HEK293 (cell line): ENCODE data around the gene WDTC1.

ENCODE experiments used
- KLF17 ChIP-seq: fragments of 450-650 bp; formaldehyde crosslinking; IDR thresholded peaks from 2 replicates; pipeline ENCODE4 v1.5.1; 2016; ENCODE audit warnings: missing biosample characterization, missing genetic modification characterization
- REST ChIP-seq: fragments of 450-650 bp; formaldehyde crosslinking; IDR thresholded peaks from 2 replicates; pipeline ENCODE4 v1.5.1; 2016; ENCODE audit warnings: missing biosample characterization, missing genetic modification characterization
- SCRT1 ChIP-seq: fragments of 450-650 bp; formaldehyde crosslinking; IDR thresholded peaks from 2 replicates; pipeline ENCODE4 v1.5.1; 2016; ENCODE audit warnings: missing biosample characterization, missing genetic modification characterization, borderline replicate concordance
- TSHZ1 ChIP-seq: fragments of 450-650 bp; formaldehyde crosslinking; IDR thresholded peaks from 2 replicates; pipeline ENCODE4 v1.5.1; 2016; ENCODE audit warnings: missing biosample characterization, missing genetic modification characterization, borderline replicate concordance
- YY1 ChIP-seq: fragments of 450-650 bp; formaldehyde crosslinking; IDR thresholded peaks from 2 replicates; pipeline ENCODE4 v1.5.1; 2018; ENCODE audit warnings: missing biosample characterization, missing genetic modification characterization
- ZNF324 ChIP-seq: fragments of 450-650 bp; formaldehyde crosslinking; IDR thresholded peaks from 2 replicates; pipeline ENCODE4 v1.5.1; 2016; ENCODE audit warnings: missing biosample characterization, missing genetic modification characterization
- ZNF529 ChIP-seq: fragments of 450-650 bp; formaldehyde crosslinking; IDR thresholded peaks from 2 replicates; pipeline ENCODE4 v1.5.1; 2017; ENCODE audit warnings: missing genetic modification characterization, missing biosample characterization; ENCODE audit not compliant: insufficient replicate concordance
- TF ChIP-seq, protein P1 (sequence below): fragments of 450-650 bp; formaldehyde crosslinking; IDR thresholded peaks from 2 replicates; pipeline ENCODE4 v1.5.1; 2016; ENCODE audit warnings: missing biosample characterization, missing genetic modification characterization
- TF ChIP-seq, protein P2 (sequence below): fragments of 450-650 bp; formaldehyde crosslinking; IDR thresholded peaks from 2 replicates; pipeline ENCODE4 v1.5.1; 2016; ENCODE audit warnings: missing biosample characterization, missing genetic modification characterization
- TF ChIP-seq, protein P3 (sequence below): fragments of 450-650 bp; formaldehyde crosslinking; IDR thresholded peaks from 2 replicates; pipeline ENCODE4 v1.5.1; 2016; ENCODE audit warnings: missing biosample characterization, missing genetic modification characterization

DNA sequence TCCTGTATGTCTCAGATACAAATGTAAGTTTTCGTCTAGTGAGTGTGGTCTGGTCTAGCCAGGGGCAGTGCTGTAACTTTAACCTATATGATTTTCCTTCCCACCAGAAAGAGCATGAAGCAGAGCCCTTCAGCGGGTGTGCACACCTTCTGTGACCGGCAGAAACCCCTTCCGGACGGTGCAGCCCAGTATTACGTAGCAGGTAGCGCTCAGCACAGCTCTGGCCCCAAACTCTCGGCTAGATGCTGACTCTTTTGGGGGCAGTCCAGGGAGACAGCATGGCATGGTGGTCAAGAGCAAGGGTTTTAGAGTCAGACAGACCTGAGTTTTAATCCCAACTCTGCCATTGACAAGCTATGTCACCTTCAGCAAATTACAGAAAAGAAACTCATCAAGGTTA lies 59.5 kb downstream of the WDTC1 start:
- TF ChIP-seq, protein P1, sequence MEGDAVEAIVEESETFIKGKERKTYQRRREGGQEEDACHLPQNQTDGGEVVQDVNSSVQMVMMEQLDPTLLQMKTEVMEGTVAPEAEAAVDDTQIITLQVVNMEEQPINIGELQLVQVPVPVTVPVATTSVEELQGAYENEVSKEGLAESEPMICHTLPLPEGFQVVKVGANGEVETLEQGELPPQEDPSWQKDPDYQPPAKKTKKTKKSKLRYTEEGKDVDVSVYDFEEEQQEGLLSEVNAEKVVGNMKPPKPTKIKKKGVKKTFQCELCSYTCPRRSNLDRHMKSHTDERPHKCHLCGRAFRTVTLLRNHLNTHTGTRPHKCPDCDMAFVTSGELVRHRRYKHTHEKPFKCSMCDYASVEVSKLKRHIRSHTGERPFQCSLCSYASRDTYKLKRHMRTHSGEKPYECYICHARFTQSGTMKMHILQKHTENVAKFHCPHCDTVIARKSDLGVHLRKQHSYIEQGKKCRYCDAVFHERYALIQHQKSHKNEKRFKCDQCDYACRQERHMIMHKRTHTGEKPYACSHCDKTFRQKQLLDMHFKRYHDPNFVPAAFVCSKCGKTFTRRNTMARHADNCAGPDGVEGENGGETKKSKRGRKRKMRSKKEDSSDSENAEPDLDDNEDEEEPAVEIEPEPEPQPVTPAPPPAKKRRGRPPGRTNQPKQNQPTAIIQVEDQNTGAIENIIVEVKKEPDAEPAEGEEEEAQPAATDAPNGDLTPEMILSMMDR (tag by site-specific recombination) = no peak
- TF ChIP-seq, protein P2, sequence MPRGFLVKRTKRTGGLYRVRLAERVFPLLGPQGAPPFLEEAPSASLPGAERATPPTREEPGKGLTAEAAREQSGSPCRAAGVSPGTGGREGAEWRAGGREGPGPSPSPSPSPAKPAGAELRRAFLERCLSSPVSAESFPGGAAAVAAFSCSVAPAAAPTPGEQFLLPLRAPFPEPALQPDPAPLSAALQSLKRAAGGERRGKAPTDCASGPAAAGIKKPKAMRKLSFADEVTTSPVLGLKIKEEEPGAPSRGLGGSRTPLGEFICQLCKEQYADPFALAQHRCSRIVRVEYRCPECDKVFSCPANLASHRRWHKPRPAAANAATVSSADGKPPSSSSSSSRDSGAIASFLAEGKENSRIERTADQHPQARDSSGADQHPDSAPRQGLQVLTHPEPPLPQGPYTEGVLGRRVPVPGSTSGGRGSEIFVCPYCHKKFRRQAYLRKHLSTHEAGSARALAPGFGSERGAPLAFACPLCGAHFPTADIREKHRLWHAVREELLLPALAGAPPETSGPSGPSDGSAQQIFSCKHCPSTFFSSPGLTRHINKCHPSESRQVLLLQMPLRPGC = no peak
- TF ChIP-seq KLF17 (tag by site-specific recombination) = no peak
- TF ChIP-seq, protein P3, sequence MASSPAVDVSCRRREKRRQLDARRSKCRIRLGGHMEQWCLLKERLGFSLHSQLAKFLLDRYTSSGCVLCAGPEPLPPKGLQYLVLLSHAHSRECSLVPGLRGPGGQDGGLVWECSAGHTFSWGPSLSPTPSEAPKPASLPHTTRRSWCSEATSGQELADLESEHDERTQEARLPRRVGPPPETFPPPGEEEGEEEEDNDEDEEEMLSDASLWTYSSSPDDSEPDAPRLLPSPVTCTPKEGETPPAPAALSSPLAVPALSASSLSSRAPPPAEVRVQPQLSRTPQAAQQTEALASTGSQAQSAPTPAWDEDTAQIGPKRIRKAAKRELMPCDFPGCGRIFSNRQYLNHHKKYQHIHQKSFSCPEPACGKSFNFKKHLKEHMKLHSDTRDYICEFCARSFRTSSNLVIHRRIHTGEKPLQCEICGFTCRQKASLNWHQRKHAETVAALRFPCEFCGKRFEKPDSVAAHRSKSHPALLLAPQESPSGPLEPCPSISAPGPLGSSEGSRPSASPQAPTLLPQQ = no peak
- TF ChIP-seq YY1 = no peak
- no peak for TF ChIP-seq SCRT1 (tag by site-specific recombination)
- no peak for TF ChIP-seq ZNF324 (tag by site-specific recombination)
- TF ChIP-seq ZNF529 = no peak
- no peak for TF ChIP-seq REST
- no peak for TF ChIP-seq TSHZ1 (tag by site-specific recombination)
